Measurements from ENCODE around the gene TMEM240. TPM values are rescaled to one million over a fixed set of nuclear protein-coding genes. Genes with fewer than 3 reads are reported as not detected.

Gene TMEM240
- total and polyA plus RNA-seq, 2 donors: 6.7 to 31.0 TPM

DNA sequence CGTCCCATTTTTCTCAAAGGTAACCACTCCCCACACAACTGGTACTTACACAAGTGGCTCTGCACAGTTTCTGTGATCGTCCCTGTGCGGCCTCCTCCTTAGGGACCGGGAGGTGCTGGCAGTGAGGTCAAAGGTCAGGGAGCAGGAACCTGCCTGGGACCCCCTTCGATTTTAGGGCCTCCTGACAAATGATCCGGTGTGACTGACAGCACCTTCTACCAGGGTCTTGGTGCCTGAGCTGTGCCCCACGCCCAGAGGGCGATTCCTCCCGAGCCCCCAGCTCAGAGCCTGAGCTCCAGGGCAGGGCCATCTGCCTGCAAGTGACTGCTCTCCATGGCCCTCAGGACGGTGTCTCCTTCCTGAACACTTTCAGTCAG, 11.8 kb upstream of the TMEM240 start:
- DNase-seq (ENCODE audit: extremely low spot score): no peak
- no peaks in the 10 kb centered on the region for H3K36me3 ChIP-seq (ENCODE audit: insufficient read depth)
- WGBS: 85% methylated on average over 10 of the region's 10 CpGs

DNA sequence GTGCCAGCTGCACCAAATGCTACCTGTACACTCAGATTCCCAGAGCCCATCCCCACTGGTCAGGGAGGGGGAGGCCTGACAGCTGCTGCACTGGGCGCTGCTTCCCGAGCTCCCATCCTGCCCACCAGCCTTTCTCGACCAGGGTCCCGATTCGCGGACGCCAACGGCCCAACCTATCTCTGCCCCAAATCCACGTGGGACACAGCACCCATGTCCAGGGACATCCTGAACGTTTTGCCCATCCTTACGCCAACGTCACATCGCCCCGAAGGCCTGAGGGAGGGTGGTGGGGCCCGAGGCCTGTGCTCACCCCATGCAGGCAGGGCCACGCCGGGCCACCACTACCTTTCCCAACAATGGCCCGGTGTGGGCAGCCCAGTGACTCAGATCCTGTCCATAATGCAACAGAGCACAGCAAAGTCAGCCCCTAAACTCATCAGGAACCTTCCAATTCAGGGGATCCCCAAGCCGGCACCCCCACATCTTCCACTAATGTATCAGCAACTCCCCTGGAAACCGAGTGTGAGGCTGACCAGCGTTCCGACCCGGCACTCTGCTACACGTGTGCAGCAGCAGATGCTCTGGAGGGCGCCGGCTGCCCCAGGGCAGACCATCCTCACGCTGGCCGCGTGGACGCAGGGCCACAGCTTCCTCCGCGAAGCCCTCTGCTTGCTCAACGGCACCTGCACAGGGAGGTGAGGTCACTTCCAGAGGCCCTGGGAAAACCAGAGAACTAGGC, 11.3 kb upstream of the TMEM240 start:
- Histone ChIP-seq H3K4me3 (ENCODE audit: low read depth, low read length) (no peak overlapping the region), H3K36me3 (ENCODE audit: insufficient read depth) (no peaks in the 10 kb centered on the region), H3K27ac (ENCODE audit: low read depth) (no peak overlapping the region), H3K4me1 (ENCODE audit: insufficient read depth) (no peaks in the 10 kb centered on the region)
- 91% methylated on average over 33 of the region's 33 CpGs for WGBS
- no peak for DNase-seq (ENCODE audit: extremely low spot score)

More for the DNA sequence above, 11.8 kb upstream of the TMEM240 start:
- no peaks in the 10 kb centered on the region for H3K4me1 ChIP-seq (ENCODE audit: insufficient read depth)
- H3K4me3 ChIP-seq (ENCODE audit: low read depth, low read length): no peak overlapping the region
- no peak overlapping the region for H3K27ac ChIP-seq (ENCODE audit: low read depth)

DNA sequence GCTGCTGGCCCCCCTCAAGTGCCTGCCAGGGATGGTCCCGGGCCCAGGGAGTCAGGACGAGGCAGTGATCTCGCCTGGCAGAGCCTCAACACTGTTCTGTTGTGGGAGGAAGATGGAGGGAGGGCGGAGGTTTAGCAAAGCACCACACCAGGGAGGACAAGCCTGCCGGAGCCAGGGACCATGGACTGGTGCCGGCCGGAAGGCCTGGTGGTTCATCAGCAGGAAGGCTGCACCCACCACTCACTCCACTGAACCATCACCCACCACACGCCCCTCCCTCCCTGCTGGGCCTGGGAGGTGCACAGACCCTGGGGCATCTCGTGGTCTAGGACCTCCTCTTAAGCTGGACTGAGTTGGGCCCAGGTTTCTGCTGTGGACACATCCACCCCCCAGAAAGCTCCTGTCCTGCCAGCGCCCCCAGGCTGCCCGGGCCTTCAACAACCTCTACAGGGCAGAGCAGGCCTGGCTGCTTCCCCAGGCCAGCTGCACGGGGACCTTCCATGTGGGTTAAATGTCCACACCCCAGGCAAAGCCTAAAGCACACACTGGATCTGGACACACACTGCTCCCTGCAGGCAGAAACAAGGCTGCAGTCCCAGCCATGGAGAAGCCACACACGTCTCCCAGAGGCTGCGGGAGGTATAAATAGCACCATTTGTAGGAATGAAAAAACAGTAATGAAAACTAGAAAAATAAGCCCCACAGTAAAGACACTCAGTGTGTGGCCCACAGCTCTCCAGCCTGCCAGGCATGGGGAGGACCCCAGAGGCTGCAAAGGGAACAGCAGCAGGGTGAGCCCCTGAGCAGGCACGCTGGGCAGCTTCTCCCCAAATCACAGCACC, 10.4 kb upstream of the TMEM240 start:
- no peaks in the 10 kb centered on the region for H3K4me1 ChIP-seq (ENCODE audit: insufficient read depth)
- H3K4me3 ChIP-seq (ENCODE audit: low read depth, low read length): no peak overlapping the region
- no peak overlapping the region for H3K27ac ChIP-seq (ENCODE audit: low read depth)
- 59% methylated on average over 15 of the region's 15 CpGs for WGBS
- DNase-seq (ENCODE audit: extremely low spot score): no peak
- no peaks in the 10 kb centered on the region for H3K36me3 ChIP-seq (ENCODE audit: insufficient read depth)

DNA sequence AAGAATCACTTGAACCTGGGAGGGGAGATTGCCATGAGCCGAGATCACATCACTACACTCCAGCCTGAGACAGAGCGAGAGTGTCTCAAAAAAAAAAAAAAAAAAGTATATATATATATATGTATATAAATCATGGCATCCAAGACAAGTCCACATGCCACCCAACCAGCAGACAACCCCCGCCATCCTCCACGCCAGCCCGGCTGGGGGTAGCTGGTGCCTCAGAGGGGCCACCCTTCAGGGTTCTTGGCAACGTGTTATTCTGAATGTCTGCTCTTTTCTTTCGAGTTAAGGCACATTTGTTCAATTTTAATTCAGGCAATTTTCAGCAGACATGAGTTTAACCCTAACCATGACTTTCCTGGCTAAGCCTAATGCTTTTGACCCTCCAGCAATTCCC, 9.7 kb upstream of the TMEM240 start:
- no peak for DNase-seq (ENCODE audit: extremely low spot score)
- no peak overlapping the region for H3K27ac ChIP-seq (ENCODE audit: low read depth)
- WGBS: 79% methylated on average over 7 of the region's 7 CpGs
- H3K4me3 ChIP-seq (ENCODE audit: low read depth, low read length): no peak overlapping the region
- H3K4me1 ChIP-seq (ENCODE audit: insufficient read depth): no peaks in the 10 kb centered on the region
- no peaks in the 10 kb centered on the region for H3K36me3 ChIP-seq (ENCODE audit: insufficient read depth)

DNA sequence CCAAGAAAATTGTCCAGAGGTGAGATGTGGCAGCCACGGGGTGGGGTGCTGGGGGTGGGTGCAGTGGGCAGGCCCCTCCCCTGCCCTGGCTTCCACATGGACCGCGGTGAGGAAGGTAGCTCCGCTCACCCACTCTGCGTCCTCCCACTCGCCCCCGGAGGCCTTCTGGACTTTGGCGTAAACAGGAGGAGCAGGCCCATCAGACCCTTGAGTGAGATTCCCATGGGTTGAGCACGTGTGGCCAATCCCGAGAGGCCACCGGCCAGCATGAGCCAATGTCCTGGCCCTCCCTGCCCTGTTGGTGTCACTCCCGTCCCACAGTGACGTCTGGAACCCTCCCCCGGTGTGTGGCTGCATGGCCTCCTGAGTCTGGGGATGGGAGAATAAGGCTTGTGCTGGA, 8.2 kb upstream of the TMEM240 start:
- H3K4me1 ChIP-seq (ENCODE audit: insufficient read depth): no peaks in the 10 kb centered on the region
- DNase-seq (ENCODE audit: extremely low spot score): no peak
- WGBS: 82% methylated on average over 14 of the region's 14 CpGs

DNA sequence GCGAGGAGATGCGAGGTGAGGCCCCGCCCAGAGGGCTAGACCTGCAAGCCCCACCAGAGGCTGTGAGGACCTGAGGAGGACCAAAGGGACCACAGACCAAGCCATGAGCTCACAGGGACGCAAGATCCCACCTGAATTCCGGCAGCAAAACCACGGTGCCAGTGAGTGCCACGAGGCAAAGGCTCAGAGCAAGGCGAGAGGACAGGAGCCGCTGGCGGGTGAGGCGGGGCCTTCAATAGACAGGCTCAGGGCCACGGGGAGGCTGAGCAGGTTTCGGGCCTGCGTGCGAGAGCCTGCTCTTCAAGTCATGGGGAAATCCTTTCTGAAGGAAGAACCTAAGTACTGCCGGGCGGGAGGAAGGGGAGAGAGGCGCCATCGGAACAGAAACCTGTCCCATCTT, 7.1 kb upstream of the TMEM240 start:
- 92% methylated on average over 19 of the region's 19 CpGs for WGBS
- H3K36me3 ChIP-seq (ENCODE audit: insufficient read depth): no peaks in the 10 kb centered on the region
- no peak for DNase-seq (ENCODE audit: extremely low spot score)

More for the DNA sequence above, 8.2 kb upstream of the TMEM240 start:
- Histone ChIP-seq H3K27ac (ENCODE audit: low read depth) (no peak overlapping the region), H3K4me3 (ENCODE audit: low read depth, low read length) (no peak overlapping the region), H3K36me3 (ENCODE audit: insufficient read depth) (no peaks in the 10 kb centered on the region)

DNA sequence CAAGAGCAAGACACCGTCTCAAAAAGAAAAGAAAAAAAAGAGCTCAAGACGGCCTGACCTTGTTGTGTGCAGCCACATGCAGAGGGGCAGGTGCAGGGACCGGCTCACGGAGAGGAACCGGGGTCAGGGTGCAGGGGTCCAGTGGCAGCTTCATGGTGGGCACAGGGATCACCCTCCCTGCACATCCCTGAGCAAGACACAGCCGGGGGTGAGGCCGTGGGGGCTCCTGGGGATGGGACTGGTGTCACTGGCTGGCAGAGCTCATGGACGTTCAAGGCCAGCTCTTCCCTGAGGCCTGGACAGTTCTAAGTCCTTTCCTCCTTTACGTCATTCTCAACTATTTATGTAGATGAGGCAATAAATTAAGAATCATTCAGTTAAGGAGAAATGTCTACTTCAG, 6.6 kb upstream of the TMEM240 start:
- H3K4me1 ChIP-seq (ENCODE audit: insufficient read depth): no peaks in the 10 kb centered on the region
- 88% methylated on average over 9 of the region's 9 CpGs for WGBS
- no peak overlapping the region for H3K4me3 ChIP-seq (ENCODE audit: low read depth, low read length)
- DNase-seq (ENCODE audit: extremely low spot score): no peak
- H3K27ac ChIP-seq (ENCODE audit: low read depth): no peak overlapping the region
- H3K36me3 ChIP-seq (ENCODE audit: insufficient read depth): no peaks in the 10 kb centered on the region

More for the DNA sequence above, 7.1 kb upstream of the TMEM240 start:
- no peak overlapping the region for H3K27ac ChIP-seq (ENCODE audit: low read depth)
- H3K4me3 ChIP-seq (ENCODE audit: low read depth, low read length): no peak overlapping the region
- H3K4me1 ChIP-seq (ENCODE audit: insufficient read depth): no peaks in the 10 kb centered on the region

DNA sequence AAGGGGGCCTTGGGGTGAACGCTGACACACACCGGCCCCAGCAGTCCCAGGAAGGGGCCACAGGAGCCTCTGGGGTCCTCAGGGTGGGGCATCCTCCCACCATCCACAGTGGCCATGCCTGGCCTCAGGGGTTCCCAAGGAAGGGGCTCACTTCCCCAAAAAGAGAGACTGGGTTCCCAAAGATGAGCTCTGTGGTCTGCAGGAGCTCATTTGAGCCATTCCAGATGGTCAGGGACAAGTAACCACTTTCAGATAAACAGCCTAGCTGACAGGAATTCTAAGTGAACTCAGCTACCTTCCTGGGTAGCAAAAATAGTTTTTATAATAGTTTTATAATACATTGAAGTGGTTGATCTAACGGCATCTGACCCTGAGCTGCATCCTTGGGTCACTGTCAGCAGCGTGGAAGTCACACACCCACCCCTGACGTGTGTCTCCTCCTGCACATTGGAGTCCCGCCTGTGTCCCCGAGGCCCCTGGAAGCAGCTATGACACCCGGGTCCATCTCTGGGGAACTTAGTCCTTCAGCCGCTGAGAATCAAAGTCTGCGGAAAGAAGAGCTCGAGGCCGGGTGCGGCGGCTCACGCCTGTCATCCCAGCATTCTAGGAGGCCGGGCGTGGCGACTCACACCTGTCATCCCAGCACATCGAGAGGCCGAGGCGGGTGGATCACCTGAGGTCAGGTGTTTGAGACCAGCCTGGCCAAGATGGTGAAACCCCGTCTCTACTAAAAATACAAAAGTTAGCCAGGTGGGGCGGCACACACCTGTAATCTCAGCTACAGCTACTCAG, 5.7 kb upstream of the TMEM240 start:
- Histone ChIP-seq H3K4me1 (ENCODE audit: insufficient read depth) (no peaks in the 10 kb centered on the region), H3K27ac (ENCODE audit: low read depth) (no peak overlapping the region), H3K36me3 (ENCODE audit: insufficient read depth) (no peaks in the 10 kb centered on the region), H3K4me3 (ENCODE audit: low read depth, low read length) (no peak overlapping the region)
- 84% methylated on average over 23 of the region's 23 CpGs for WGBS
- DNase-seq (ENCODE audit: extremely low spot score): no peak

DNA sequence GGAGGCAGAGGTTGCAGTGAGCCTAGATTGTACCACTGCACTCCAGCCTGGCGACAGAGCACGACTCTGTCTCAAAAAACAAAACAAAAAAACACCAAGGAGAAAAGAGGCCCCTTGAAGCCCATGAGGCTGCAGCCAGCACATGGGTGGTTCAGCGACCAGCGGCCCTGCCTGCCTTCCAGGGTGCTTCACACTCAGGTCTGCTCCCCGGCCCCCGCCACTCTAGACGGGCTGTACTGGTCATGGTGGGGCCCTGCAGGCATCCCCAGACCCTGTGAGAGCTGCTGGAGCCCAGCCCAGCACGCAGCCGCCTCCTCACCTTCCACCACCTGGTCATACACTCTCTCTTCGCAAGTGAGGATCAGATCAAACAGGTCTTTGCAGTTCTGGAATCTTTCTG, 4.1 kb upstream of the TMEM240 start:
- H3K27ac ChIP-seq (ENCODE audit: low read depth): no peak overlapping the region
- WGBS: 90% methylated on average over 10 of the region's 10 CpGs
- no peaks in the 10 kb centered on the region for H3K36me3 ChIP-seq (ENCODE audit: insufficient read depth)
- DNase-seq (ENCODE audit: extremely low spot score): no peak
- no peak overlapping the region for H3K4me3 ChIP-seq (ENCODE audit: low read depth, low read length)
- no peaks in the 10 kb centered on the region for H3K4me1 ChIP-seq (ENCODE audit: insufficient read depth)

DNA sequence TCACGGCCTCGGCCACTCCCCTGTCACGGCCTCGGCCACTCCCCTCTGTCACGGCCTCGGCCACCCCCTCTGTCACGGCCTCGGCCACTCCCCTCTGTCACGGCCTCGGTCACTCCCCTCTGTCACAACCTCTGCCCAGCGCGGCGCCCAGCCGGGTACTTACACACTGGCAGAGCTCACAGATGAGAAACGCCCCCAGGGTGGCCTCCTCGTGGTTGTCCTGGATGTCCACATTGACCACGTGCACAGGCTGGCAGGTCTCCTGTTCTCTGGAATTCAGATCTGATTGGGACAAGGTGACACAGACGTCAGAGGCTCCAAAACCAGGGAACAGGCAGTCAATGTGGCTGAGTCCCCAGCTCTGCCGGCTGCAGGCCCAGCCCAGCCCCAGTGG, 3.3 kb upstream of the TMEM240 start:
- 80% methylated on average over 19 of the region's 19 CpGs for WGBS
- Histone ChIP-seq H3K4me3 (ENCODE audit: low read depth, low read length) (no peak overlapping the region), H3K36me3 (ENCODE audit: insufficient read depth) (no peaks in the 10 kb centered on the region), H3K27ac (ENCODE audit: low read depth) (no peak overlapping the region), H3K4me1 (ENCODE audit: insufficient read depth) (no peaks in the 10 kb centered on the region)
- no peak for DNase-seq (ENCODE audit: extremely low spot score)

DNA sequence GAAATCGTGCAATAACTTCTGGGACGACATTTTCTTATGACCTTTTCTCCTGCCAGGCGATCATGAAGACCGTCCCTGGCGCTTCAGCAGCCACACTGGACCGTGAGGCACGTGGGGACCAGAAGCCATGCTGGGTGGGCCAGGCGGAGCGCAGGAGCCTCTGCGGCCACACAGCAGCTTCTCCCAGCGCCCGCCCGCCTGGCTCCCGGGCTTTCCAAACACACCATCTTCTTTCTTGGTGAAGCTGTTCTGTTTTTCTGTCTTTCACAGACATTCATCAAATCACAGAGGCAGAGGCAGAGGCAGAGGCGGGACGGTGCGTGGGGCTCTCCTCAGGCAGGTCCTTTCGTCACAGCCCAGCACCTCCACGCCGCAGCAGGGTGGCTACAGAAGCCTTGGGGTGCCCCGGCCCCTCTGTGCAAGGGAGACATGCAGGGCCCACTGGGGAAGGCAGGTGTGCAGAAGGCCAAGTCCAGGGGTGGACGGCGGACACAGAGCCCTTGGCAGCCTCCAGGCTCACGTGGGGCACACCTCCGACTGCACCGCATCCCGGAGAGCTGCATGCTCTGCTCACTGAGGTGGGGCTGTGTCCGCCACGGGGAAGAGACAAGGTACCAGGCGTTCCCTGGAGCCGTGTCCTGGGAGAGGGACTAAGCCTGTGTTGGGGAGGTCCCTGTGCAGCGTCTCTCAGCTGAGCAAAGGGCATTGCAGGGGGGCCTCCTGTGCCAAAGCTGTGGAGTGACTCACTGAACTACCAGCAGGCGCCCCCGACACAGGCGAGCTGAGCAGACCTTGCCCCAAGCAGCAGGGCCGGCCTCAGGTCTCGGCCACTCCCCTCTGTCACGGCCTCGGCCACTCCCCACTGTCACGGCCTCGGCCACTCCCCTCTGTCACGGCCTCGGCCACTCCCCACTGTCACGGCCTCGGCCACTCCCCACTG, 2.6 kb upstream of the TMEM240 start:
- H3K36me3 ChIP-seq (ENCODE audit: insufficient read depth): no peaks in the 10 kb centered on the region
- H3K4me1 ChIP-seq (ENCODE audit: insufficient read depth): no peaks in the 10 kb centered on the region
- 87% methylated on average over 45 of the region's 45 CpGs for WGBS
- DNase-seq (ENCODE audit: extremely low spot score): no peak
- no peak overlapping the region for H3K4me3 ChIP-seq (ENCODE audit: low read depth, low read length)
- no peak overlapping the region for H3K27ac ChIP-seq (ENCODE audit: low read depth)

DNA sequence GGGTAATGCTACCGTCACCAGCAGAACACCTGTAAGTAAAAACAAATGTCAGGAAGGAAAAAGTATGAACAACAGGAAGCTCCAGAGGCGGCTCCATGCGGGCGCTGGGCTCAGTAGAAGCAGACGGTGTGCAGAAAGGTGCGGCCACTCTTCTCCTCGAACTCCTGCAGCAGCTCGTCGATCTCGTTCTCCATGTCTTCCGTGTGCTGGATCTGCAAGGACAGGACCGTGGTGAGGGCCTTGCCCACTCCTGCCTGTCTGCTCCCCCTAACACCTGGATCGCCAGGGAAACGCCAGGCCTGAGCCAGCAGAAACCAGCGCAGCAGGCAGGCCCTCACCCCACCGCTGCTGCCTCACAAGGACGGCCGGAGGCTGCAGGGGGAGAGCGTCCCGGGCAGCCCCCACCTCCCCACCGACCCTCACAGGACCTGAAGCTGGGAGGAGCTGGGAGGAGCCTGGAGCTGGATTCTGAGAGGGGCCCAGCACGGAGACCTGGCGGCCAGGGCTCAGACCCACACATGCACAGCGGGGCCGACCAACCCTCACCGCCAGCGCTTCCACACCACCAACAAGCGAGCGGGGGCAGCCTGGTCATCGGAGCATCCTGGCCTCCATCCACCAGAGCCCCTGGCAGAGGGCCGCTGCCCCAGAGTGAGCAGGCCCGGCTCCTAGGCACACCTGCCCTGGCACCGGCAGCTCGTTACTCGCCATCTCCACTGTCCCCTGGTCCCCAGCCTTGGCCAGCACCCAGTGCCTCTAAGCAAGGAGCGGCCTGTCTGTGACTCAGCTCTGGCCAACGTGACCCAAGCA, 1.7 kb upstream of the TMEM240 start:
- no peaks in the 10 kb centered on the region for H3K4me1 ChIP-seq (ENCODE audit: insufficient read depth)
- H3K4me3 ChIP-seq (ENCODE audit: low read depth, low read length): no peak overlapping the region
- 87% methylated on average over 37 of the region's 37 CpGs for WGBS
- H3K36me3 ChIP-seq (ENCODE audit: insufficient read depth): no peaks in the 10 kb centered on the region
- no peak overlapping the region for H3K27ac ChIP-seq (ENCODE audit: low read depth)
- no peak for DNase-seq (ENCODE audit: extremely low spot score)

Data from urinary bladder (tissue), 4 donors.